Activated CD4-positive, alpha-beta T cell treated with anti-CD3 and anti-CD28 coated beads, Interleukin-2, amount 10 ng/mL, durations not matched to agents 7 days and 5 days (primary cell): ENCODE data around the gene TC2N. TPM values are rescaled to one million over a fixed set of nuclear protein-coding genes. Genes with fewer than 3 reads are reported as not detected.
A peak's percentile ranks its signal among the peaks of the same experiment; 100 is the strongest.
"Not testable (repeated sequence)": the region's sequence is repeated elsewhere in the genome, so short reads cannot be mapped to it uniquely, and the experiment has no call there.

Experiments
- CTCF ChIA-PET: fragments of 350-600 bp; sonication (Branson Sonifier 250); formaldehyde crosslinking; loops from one replicate; lab custom pipeline; 2021; ENCODE audit warnings: antibody characterized with exemption; lab: Charles Lee
- POLR2A ChIA-PET: fragments of 350-600 bp; sonication (Branson Sonifier 250); formaldehyde crosslinking; loops from one replicate; lab custom pipeline; 2021; ENCODE audit warnings: antibody characterized with exemption; lab: Charles Lee
- DNase-seq: peaks from one replicate; pipeline ENCODE4 v3.0.0-alpha.2; 2020
- H3K27ac Mint-ChIP-seq: one replicate; pipeline ENCODE4 v1.8.0; 2021; ENCODE audit warnings: mild to moderate bottlenecking, moderate library complexity, mixed read lengths
- H3K27me3 Mint-ChIP-seq: one replicate; pipeline ENCODE4 v1.8.0; 2021; ENCODE audit warnings: mixed read lengths
- H3K36me3 Mint-ChIP-seq: one replicate; pipeline ENCODE4 v1.8.0; 2021; ENCODE audit warnings: low read depth, mixed read lengths
- H3K4me1 Mint-ChIP-seq: one replicate; pipeline ENCODE4 v1.8.0; 2021; ENCODE audit warnings: mixed read lengths
- H3K4me3 Mint-ChIP-seq: one replicate; pipeline ENCODE4 v1.8.0; 2021; ENCODE audit warnings: mild to moderate bottlenecking, moderate library complexity, mixed read lengths
- H3K9me3 Mint-ChIP-seq: one replicate; pipeline ENCODE4 v1.8.0; 2021; ENCODE audit warnings: mixed read lengths
- total RNA-seq, 2 experiments: library from RNA; stranded (reverse); gene quantifications; one replicate each; pipeline ENCODE4 v1.2.3, GENCODE V29; 2021

The TC2N gene
- total RNA-seq, 2 experiments from 2014 or later, result 196 to 216 TPM

GRCh38 chr14:91835920-91836843, 31.2 kb downstream of the TC2N start:
- peak overlapping the region; percentile 75 for H3K4me3 Mint-ChIP-seq
- no peaks in the 10 kb centered on the region for H3K27me3 Mint-ChIP-seq
- ChIA-PET CTCF (interaction anchor here (0.9 to 1.2 kb wide), 4 partner anchors 10 to 160 kb away, joined by 3 to 4 read pairs (median 3); no protein-coding TSS in a partner anchor), POLR2A (no interaction called here)
- peaks cover 75% of the 10 kb centered on the region for H3K36me3 Mint-ChIP-seq
- H3K27ac Mint-ChIP-seq, result peak overlapping the region; percentile 55
- H3K9me3 Mint-ChIP-seq, result peaks cover 3% of the 10 kb centered on the region
- DNase-seq, result peak; percentile 84
- H3K4me1 Mint-ChIP-seq, result peaks cover 76% of the 10 kb centered on the region

- no peaks in the 10 kb centered on the region for H3K27me3 Mint-ChIP-seq
- peaks cover 71% of the 10 kb centered on the region for H3K36me3 Mint-ChIP-seq
- POLR2A ChIA-PET, result no interaction called here
- H3K4me3 Mint-ChIP-seq, result peak overlapping the region; percentile 50
- no peak overlapping the region for H3K27ac Mint-ChIP-seq
- CTCF ChIA-PET, result interaction anchor here (0.9 to 1.2 kb wide), 4 partner anchors 9 to 161 kb away, joined by 3 to 4 read pairs (median 3); no protein-coding TSS in a partner anchor
- peaks cover 73% of the 10 kb centered on the region for H3K4me1 Mint-ChIP-seq
- peak; percentile 30 for DNase-seq
- peaks cover 3% of the 10 kb centered on the region for H3K9me3 Mint-ChIP-seq
Observed at GRCh38 chr14:91835197-91835919, 32.0 kb downstream of the TC2N start.

GRCh38 chr14:91834571-91834970, 32.8 kb downstream of the TC2N start:
- ChIA-PET POLR2A (no interaction called here), CTCF (interaction anchor here (1.2 kb wide), 1 partner anchor 26 kb away, joined by 3 read pairs; no protein-coding TSS in a partner anchor)
- no peaks in the 10 kb centered on the region for H3K9me3 Mint-ChIP-seq

GRCh38 chr14:91831337-91831736, 36.0 kb downstream of the TC2N start:
- H3K4me3 Mint-ChIP-seq, result no peak overlapping the region
- no peak overlapping the region for H3K27ac Mint-ChIP-seq
- peaks cover 63% of the 10 kb centered on the region for H3K36me3 Mint-ChIP-seq
- ChIA-PET POLR2A (no interaction called here), CTCF (no interaction called here)
- no peaks in the 10 kb centered on the region for H3K27me3 Mint-ChIP-seq
- no peaks in the 10 kb centered on the region for H3K9me3 Mint-ChIP-seq
- DNase-seq, result no peak
- H3K4me1 Mint-ChIP-seq, result peaks cover 56% of the 10 kb centered on the region

More at GRCh38 chr14:91834571-91834970, 32.8 kb downstream of the TC2N start:
- no peak for DNase-seq
- Mint-ChIP-seq H3K4me3 (no peak overlapping the region), H3K4me1 (peaks cover 73% of the 10 kb centered on the region), H3K36me3 (peaks cover 71% of the 10 kb centered on the region), H3K27ac (peak overlapping the region; percentile 5), H3K27me3 (no peaks in the 10 kb centered on the region)

- no peak for DNase-seq
- ChIA-PET CTCF (no interaction called here), POLR2A (no interaction called here)
- Mint-ChIP-seq H3K27ac (no peak overlapping the region), H3K27me3 (no peaks in the 10 kb centered on the region), H3K36me3 (peaks cover 65% of the 10 kb centered on the region), H3K9me3 (no peaks in the 10 kb centered on the region), H3K4me3 (no peak overlapping the region), H3K4me1 (peaks cover 56% of the 10 kb centered on the region)
Observed at GRCh38 chr14:91830777-91831176, 36.6 kb downstream of the TC2N start.

GRCh38 chr14:91829511-91829910, 37.8 kb downstream of the TC2N start:
- H3K27ac Mint-ChIP-seq, result no peak overlapping the region
- POLR2A ChIA-PET, result no interaction called here
- H3K9me3 Mint-ChIP-seq, result peaks cover 6% of the 10 kb centered on the region
- peaks cover 52% of the 10 kb centered on the region for H3K4me1 Mint-ChIP-seq
- H3K4me3 Mint-ChIP-seq, result no peak overlapping the region
- H3K36me3 Mint-ChIP-seq, result peaks cover 66% of the 10 kb centered on the region
- H3K27me3 Mint-ChIP-seq, result no peaks in the 10 kb centered on the region
- CTCF ChIA-PET, result interaction anchor here (0.6 to 1.5 kb wide), 3 partner anchors 12 to 657 kb away, joined by 3 read pairs; no protein-coding TSS in a partner anchor
- no peak for DNase-seq

- peaks cover 11% of the 10 kb centered on the region for H3K9me3 Mint-ChIP-seq
- DNase-seq, result no peak
- peaks cover 42% of the 10 kb centered on the region for H3K4me1 Mint-ChIP-seq
- CTCF ChIA-PET, result interaction anchor here (0.7 to 1.7 kb wide), 2 partner anchors 10 to 204 kb away, joined by 3 read pairs; no protein-coding TSS in a partner anchor
- no peak overlapping the region for H3K27ac Mint-ChIP-seq
- no peak overlapping the region for H3K4me3 Mint-ChIP-seq
- no peaks in the 10 kb centered on the region for H3K27me3 Mint-ChIP-seq
- POLR2A ChIA-PET, result no interaction called here
- H3K36me3 Mint-ChIP-seq, result peaks cover 62% of the 10 kb centered on the region
Observed at GRCh38 chr14:91827746-91828145, 39.6 kb downstream of the TC2N start.

- H3K9me3 Mint-ChIP-seq, result peaks cover 41% of the 10 kb centered on the region
- no peak overlapping the region for H3K4me3 Mint-ChIP-seq
- peaks cover 75% of the 10 kb centered on the region for H3K36me3 Mint-ChIP-seq
- no peak overlapping the region for H3K27ac Mint-ChIP-seq
- H3K27me3 Mint-ChIP-seq, result no peaks in the 10 kb centered on the region
- H3K4me1 Mint-ChIP-seq, result peaks cover 29% of the 10 kb centered on the region
- DNase-seq, result no peak
- POLR2A ChIA-PET, result no interaction called here
- CTCF ChIA-PET, result interaction anchor here (1.0 kb wide), 1 partner anchor 12 kb away, joined by 3 read pairs; no protein-coding TSS in a partner anchor
Observed at GRCh38 chr14:91817566-91818325, 49.6 kb downstream of the TC2N start.

- no peaks in the 10 kb centered on the region for H3K27me3 Mint-ChIP-seq
- no peak overlapping the region for H3K4me3 Mint-ChIP-seq
- ChIA-PET CTCF (no interaction called here), POLR2A (no interaction called here)
- H3K4me1 Mint-ChIP-seq, result peaks cover 29% of the 10 kb centered on the region
- H3K36me3 Mint-ChIP-seq, result peaks cover 78% of the 10 kb centered on the region
- H3K27ac Mint-ChIP-seq, result peak overlapping the region; percentile 71
- H3K9me3 Mint-ChIP-seq, result peaks cover 48% of the 10 kb centered on the region
- no peak for DNase-seq
Observed at GRCh38 chr14:91814317-91814716, 53.0 kb downstream of the TC2N start.

- no peak overlapping the region for H3K27ac Mint-ChIP-seq
- peaks cover 85% of the 10 kb centered on the region for H3K36me3 Mint-ChIP-seq
- H3K4me3 Mint-ChIP-seq, result no peak overlapping the region
- peaks cover 59% of the 10 kb centered on the region for H3K9me3 Mint-ChIP-seq
- no peak for DNase-seq
- H3K4me1 Mint-ChIP-seq, result peaks cover 13% of the 10 kb centered on the region
- ChIA-PET POLR2A (no interaction called here), CTCF (interaction anchor here (0.7 kb wide), 1 partner anchor 38 kb away, joined by 4 read pairs; no protein-coding TSS in a partner anchor)
- no peaks in the 10 kb centered on the region for H3K27me3 Mint-ChIP-seq
Observed at GRCh38 chr14:91810699-91811098, 56.6 kb downstream of the TC2N start.

GRCh38 chr14:91806716-91807115, 60.6 kb downstream of the TC2N start:
- Mint-ChIP-seq H3K27me3 (no peaks in the 10 kb centered on the region), H3K9me3 (peaks cover 48% of the 10 kb centered on the region), H3K27ac (peak overlapping the region; percentile 25), H3K4me1 (no peaks in the 10 kb centered on the region), H3K36me3 (peaks cover 80% of the 10 kb centered on the region), H3K4me3 (no peak overlapping the region)
- ChIA-PET CTCF (no interaction called here), POLR2A (no interaction called here)
- no peak for DNase-seq

- Mint-ChIP-seq H3K36me3 (peaks cover 77% of the 10 kb centered on the region), H3K9me3 (peaks cover 46% of the 10 kb centered on the region)
- H3K4me3 Mint-ChIP-seq, POLR2A ChIA-PET, DNase-seq, H3K27me3 Mint-ChIP-seq, H3K4me1 Mint-ChIP-seq, H3K27ac Mint-ChIP-seq: not testable (repeated sequence)
- CTCF ChIA-PET, result interaction anchor here (0.7 kb wide), 1 partner anchor 53 kb away, joined by 3 read pairs; no protein-coding TSS in a partner anchor
Observed at GRCh38 chr14:91806094-91806493, 61.2 kb downstream of the TC2N start.
